ENCODE data around the gene ADAMTSL3. TPM values are rescaled to one million over a fixed set of nuclear protein-coding genes. Genes with fewer than 3 reads are reported as not detected.

ADAMTSL3 gene
- total RNA-seq, 2 experiments from 2014 or later, result not detected

GRCh38 chr15:83912343-83912742 lies 258.4 kb downstream of the ADAMTSL3 start:
- CTCF ChIA-PET, result no interaction called here
- no peak overlapping the region for H3K27ac Mint-ChIP-seq
- peaks cover 15% of the 10 kb centered on the region for H3K27me3 Mint-ChIP-seq
- Histone ChIP-seq H3K4me1 (ENCODE audit: insufficient read depth, low read length) (no peaks in the 10 kb centered on the region), H3K36me3 (ENCODE audit: insufficient read depth, low read length) (no peaks in the 10 kb centered on the region), H3K27ac (ENCODE audit: low read depth in 1 of 2, low read length in 2 of 2) (no peak overlapping the region), H3K9me3 (ENCODE audit: control insufficient read depth in 1 of 2, insufficient read depth in 1 of 2, low read length in 2 of 2) (peaks cover 0 to 4% of the 10 kb centered on the region in 2 experiments), H3K27me3 (ENCODE audit: control insufficient read depth in 1 of 2, insufficient read depth in 2 of 2, low read length in 2 of 2) (no peaks in the 10 kb centered on the region), H3K4me3 (ENCODE audit: low read length) (no peak overlapping the region)
- H3K36me3 Mint-ChIP-seq (ENCODE audit: low read depth), result no peaks in the 10 kb centered on the region
- ATAC-seq (ENCODE audit: poor library complexity), result no peak
- no peaks in the 10 kb centered on the region for H3K4me1 Mint-ChIP-seq (ENCODE audit: low read depth)
- intact Hi-C loops (cut with DNase I, micrococcal nuclease), result no loop called here
- DNase-seq, result no peak
- POLR2A ChIA-PET, result no interaction called here
- no peak for TF ChIP-seq CTCF (IDR thresholded peaks at IDR 0.05)
- H3K4me3 Mint-ChIP-seq, result no peak overlapping the region
- H3K9me3 Mint-ChIP-seq, result peaks cover 3% of the 10 kb centered on the region

- H3K4me1 ChIP-seq (ENCODE audit: insufficient read depth, low read length), result no peaks in the 10 kb centered on the region
- TF ChIP-seq CTCF (IDR thresholded peaks at IDR 0.05), result no peak
- H3K36me3 Mint-ChIP-seq (ENCODE audit: low read depth), result no peaks in the 10 kb centered on the region
- no peak for DNase-seq
- H3K27ac ChIP-seq (ENCODE audit: low read depth in 1 of 2, low read length in 2 of 2), result no peak overlapping the region
- ChIA-PET POLR2A (no interaction called here), CTCF (no interaction called here)
- intact Hi-C loops (cut with DNase I, micrococcal nuclease), result no loop called here
- peaks cover 3% of the 10 kb centered on the region for H3K9me3 Mint-ChIP-seq
- peaks cover 0 to 4% of the 10 kb centered on the region in 2 experiments for H3K9me3 ChIP-seq (ENCODE audit: control insufficient read depth in 1 of 2, insufficient read depth in 1 of 2, low read length in 2 of 2)
- H3K27me3 Mint-ChIP-seq, result peaks cover 15% of the 10 kb centered on the region
- H3K4me3 Mint-ChIP-seq, result no peak overlapping the region
- no peaks in the 10 kb centered on the region for H3K27me3 ChIP-seq (ENCODE audit: control insufficient read depth in 1 of 2, insufficient read depth in 2 of 2, low read length in 2 of 2)
- no peak for ATAC-seq (ENCODE audit: poor library complexity)
- no peak overlapping the region for H3K27ac Mint-ChIP-seq
- no peaks in the 10 kb centered on the region for H3K36me3 ChIP-seq (ENCODE audit: insufficient read depth, low read length)
- H3K4me3 ChIP-seq (ENCODE audit: low read length), result no peak overlapping the region
- H3K4me1 Mint-ChIP-seq (ENCODE audit: low read depth), result no peaks in the 10 kb centered on the region
Observed at GRCh38 chr15:83913034-83913632, 259.2 kb downstream of the ADAMTSL3 start.

DNA sequence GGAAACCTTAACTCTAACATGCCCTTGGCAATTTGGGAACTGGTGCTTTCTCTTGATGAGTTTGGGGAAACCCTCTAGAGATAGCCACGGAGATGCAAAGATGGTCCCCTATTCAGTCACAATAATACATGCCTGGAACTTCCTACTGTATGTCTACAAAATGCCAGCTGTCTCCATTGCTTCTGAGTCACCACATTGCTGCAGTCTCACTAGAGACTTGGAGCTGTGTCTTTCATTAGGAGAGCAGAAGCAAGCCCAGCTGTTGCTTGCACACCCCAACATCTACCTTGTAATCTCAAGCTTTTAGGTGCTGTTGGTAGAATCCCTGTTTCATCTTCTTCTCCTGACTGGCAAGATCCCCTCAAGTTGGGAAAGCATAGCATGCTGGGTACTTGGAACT lies 261.0 kb downstream of the ADAMTSL3 start:
- Histone ChIP-seq H3K4me3 (ENCODE audit: low read length) (no peak overlapping the region), H3K27me3 (ENCODE audit: control insufficient read depth in 1 of 2, insufficient read depth in 2 of 2, low read length in 2 of 2) (no peaks in the 10 kb centered on the region), H3K36me3 (ENCODE audit: insufficient read depth, low read length) (no peaks in the 10 kb centered on the region), H3K4me1 (ENCODE audit: insufficient read depth, low read length) (no peaks in the 10 kb centered on the region), H3K27ac (ENCODE audit: low read depth in 1 of 2, low read length in 2 of 2) (no peak overlapping the region), H3K9me3 (ENCODE audit: control insufficient read depth in 1 of 2, insufficient read depth in 1 of 2, low read length in 2 of 2) (no peaks in the 10 kb centered on the region)
- ATAC-seq (ENCODE audit: poor library complexity), result no peak
- CTCF ChIA-PET, result no interaction called here
- Mint-ChIP-seq H3K27me3 (peaks cover 15% of the 10 kb centered on the region), H3K9me3 (peaks cover 2% of the 10 kb centered on the region), H3K27ac (no peak overlapping the region), H3K36me3 (ENCODE audit: low read depth) (no peaks in the 10 kb centered on the region), H3K4me1 (ENCODE audit: low read depth) (no peaks in the 10 kb centered on the region), H3K4me3 (no peak overlapping the region)
- DNase-seq, result no peak
- intact Hi-C loops (cut with DNase I, micrococcal nuclease), result no loop called here
- POLR2A ChIA-PET, result no interaction called here
- TF ChIP-seq CTCF (IDR thresholded peaks at IDR 0.05), result no peak
